BE2C (cell line): ENCODE data around the gene GNAI3.

ENCODE experiments used
- DNase-seq: peaks from one replicate; pipeline ENCODE4 v3.0.0-alpha.2; 2020
- H3K27me3 ChIP-seq: fragments of 250-450 bp; sonication (Bioruptor Pico); 2 replicates; pipeline ENCODE4 v1.5.1; 2020; ENCODE audit warnings: mild to moderate bottlenecking
- H3K36me3 ChIP-seq: fragments of 250-450 bp; sonication (Bioruptor Pico); 2 replicates; pipeline ENCODE4 v1.5.1; 2020; ENCODE audit warnings: mild to moderate bottlenecking
- H3K4me1 ChIP-seq: fragments of 250-450 bp; sonication (Bioruptor Pico); 2 replicates; pipeline ENCODE4 v1.5.1; 2020
- H3K4me3 ChIP-seq: 2 replicates; pipeline ENCODE4 v1.5.1; 2011; ENCODE audit warnings: low read depth, low read length
- H3K9me3 ChIP-seq: fragments of 250-450 bp; sonication (Bioruptor Pico); 2 replicates; pipeline ENCODE4 v1.5.1; 2020
- CTCF ChIP-seq: IDR thresholded peaks from 2 replicates; pipeline ENCODE4 v1.5.1; 2012; ENCODE audit warnings: mild to moderate bottlenecking, low read depth, low read length

Gene GNAI3

DNA sequence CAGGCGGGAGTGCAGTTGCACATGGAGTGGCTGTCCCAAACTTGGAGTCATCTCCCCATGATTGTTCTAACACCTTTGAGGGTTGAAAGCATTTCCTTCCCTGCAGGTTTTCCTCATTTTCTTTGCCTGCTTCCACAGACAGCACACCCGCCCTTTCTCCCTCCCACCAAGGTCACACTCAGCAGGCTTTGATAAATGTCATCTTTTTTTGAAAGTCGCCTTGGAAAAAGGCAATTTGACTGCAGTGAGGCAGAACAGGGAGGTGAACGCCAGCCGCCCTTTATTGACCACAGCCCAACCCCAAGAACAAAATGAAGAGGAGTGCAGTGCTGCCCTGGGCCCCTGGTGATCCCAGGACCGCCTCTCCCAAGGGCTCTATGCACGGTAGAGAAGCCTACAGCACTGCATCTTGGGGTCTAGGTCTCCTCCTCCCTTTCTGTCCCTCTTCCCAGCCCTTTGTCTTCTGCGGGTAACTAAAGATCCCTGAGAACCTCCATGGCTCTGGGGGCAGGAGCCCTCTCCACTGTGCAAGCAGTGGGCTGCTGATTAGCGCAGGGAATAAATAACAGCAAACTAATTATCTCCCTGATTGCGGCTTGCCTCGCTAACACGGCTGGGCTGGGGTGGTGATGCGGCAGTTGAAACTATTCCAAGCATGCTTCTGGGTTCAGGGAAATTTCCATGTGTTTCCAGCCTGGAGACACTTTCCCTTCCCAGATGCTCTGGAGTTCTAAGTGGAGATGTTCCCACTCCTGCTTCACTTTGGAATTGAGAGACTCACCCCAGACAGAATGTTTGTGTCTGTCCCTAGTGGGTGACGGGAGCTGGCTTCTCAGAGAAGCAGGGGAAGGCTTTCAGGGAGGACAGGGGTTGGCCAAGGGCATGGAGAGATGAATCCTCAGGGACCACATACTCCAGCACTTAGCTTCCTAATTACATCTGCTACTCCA lies 27.1 kb upstream of the GNAI3 start:
- peaks cover 4% of the 10 kb centered on the region for H3K4me1 ChIP-seq
- no peak overlapping the region for H3K4me3 ChIP-seq
- no peaks in the 10 kb centered on the region for H3K36me3 ChIP-seq
- H3K9me3 ChIP-seq = no peaks in the 10 kb centered on the region
- TF ChIP-seq CTCF = no peak
- H3K27me3 ChIP-seq = no peaks in the 10 kb centered on the region
- no peak for DNase-seq

DNA sequence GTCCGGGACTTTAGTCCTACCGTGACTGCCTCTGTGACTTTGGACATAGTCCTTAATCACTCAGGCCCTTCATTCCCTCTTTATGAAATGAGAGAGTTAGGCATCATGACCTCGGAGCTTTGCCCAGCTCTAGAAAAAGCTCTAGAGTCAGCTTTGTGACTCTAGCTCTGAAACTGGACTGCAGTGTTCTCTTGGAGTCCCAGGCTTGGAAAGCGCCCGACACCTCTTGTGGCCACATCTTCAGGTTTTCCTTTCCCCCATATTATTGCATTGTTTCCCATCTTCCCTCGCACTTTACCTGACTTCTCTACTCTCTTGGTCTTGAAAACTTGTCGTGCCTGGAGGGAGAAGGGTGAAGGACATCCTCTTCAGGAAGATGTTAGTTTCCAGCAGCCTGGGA lies 26.4 kb upstream of the GNAI3 start:
- Histone ChIP-seq H3K27me3 (no peaks in the 10 kb centered on the region), H3K36me3 (no peaks in the 10 kb centered on the region), H3K9me3 (no peaks in the 10 kb centered on the region), H3K4me3 (no peak overlapping the region), H3K4me1 (peaks cover 4% of the 10 kb centered on the region)
- no peak for TF ChIP-seq CTCF
- no peak for DNase-seq

DNA sequence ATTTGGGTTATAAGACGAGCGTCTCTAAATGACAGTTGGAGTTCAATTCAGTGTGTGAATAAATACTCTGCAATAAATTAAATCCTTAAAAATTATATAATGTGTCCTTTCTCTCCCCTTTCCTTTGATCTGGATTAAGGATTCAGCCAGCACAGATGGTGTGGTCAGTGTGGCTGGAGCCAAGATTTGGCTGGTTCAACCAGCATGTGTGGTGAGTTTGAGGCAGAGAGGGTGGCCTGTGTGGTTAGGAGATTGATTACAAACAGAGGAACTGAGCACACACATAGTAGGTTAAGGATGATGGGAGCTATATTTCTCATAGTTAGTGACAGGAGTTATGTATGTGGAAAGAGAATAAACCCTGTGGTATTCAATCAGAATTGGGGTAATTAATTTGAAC lies 24.7 kb upstream of the GNAI3 start:
- H3K4me3 ChIP-seq = no peak overlapping the region
- H3K36me3 ChIP-seq = no peaks in the 10 kb centered on the region
- peaks cover 4% of the 10 kb centered on the region for H3K4me1 ChIP-seq
- no peak for DNase-seq
- TF ChIP-seq CTCF = no peak
- no peaks in the 10 kb centered on the region for H3K27me3 ChIP-seq
- H3K9me3 ChIP-seq = no peaks in the 10 kb centered on the region

DNA sequence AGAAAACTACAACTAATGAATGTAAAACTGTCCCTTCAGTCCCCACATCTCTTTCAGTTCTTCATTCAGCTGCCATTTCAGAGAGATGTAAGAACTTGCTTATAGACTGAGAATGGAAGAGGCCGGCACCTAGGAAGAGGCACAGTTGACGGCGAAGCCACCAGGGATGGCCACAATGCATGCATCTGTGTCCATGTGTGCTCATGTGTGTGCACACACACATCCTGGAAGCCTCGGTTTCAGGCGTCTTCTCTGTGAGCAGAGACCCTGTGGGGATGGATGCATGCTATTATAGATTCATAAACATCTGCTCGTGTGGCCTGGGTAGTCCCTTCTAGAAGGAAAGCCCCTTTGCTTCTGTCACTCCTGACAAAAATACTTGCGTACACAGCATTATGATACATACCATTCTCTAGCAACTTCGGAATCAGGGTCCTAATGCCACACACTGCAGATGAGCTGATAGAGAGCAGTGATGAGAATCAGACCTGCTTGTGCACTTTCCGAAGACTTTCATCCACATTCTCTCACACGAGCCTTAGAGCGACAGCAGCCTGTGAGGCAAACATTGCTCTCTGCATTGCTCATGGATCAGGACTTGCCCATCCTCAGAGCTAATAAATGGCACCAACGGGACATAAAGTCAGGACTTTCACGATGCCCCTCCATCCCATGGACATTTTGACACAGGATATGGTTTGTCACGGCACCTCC lies 21.2 kb upstream of the GNAI3 start:
- Histone ChIP-seq H3K27me3 (no peaks in the 10 kb centered on the region), H3K4me3 (no peak overlapping the region), H3K36me3 (no peaks in the 10 kb centered on the region), H3K4me1 (peaks cover 16% of the 10 kb centered on the region), H3K9me3 (no peaks in the 10 kb centered on the region)
- no peak for DNase-seq
- TF ChIP-seq CTCF = no peak

- DNase-seq = no peak
- Histone ChIP-seq H3K4me1 (peaks cover 19% of the 10 kb centered on the region), H3K36me3 (no peaks in the 10 kb centered on the region), H3K4me3 (no peak overlapping the region), H3K27me3 (no peaks in the 10 kb centered on the region), H3K9me3 (no peaks in the 10 kb centered on the region)
- no peak for TF ChIP-seq CTCF
These were observed 20.3 kb upstream of the GNAI3 start for GRCh38 chr1:109527846-109528695.
